Endothelial cell of umbilical vein (primary cell): ENCODE data around the gene TIAM1. TPM values are rescaled to one million over a fixed set of nuclear protein-coding genes. Genes with fewer than 3 reads are reported as not detected.

Experiments used
- BruUV-seq: library from RNA; stranded (reverse); fragments of 400-500 nt; replicated peaks from 2 replicates; lab custom pipeline; 2021; lab: Mats Ljungman, UMichigan
- CTCF ChIA-PET: fragments of 300-600, 350-600 bp; sonication (Branson Sonifier 250); formaldehyde crosslinking; loops from one replicate; lab custom pipeline; 2021; ENCODE audit warnings: antibody characterized with exemption, inconsistent platforms; lab: Charles Lee
- POLR2A ChIA-PET: fragments of 300-600, 350-600 bp; sonication (Branson Sonifier 250); formaldehyde crosslinking; loops from one replicate; lab custom pipeline; 2021; ENCODE audit warnings: antibody characterized with exemption, inconsistent platforms; lab: Charles Lee
- DNase-seq: peaks from one replicate; pipeline ENCODE4 v3.0.0-alpha.2; 2011; ENCODE audit warnings: low read depth, low spot score
- FAIRE-seq: peaks from 2 replicates; lab custom pipeline; 2011; peaks lifted over from hg19 to GRCh38; lab: Jason Lieb, UNC
- H2AFZ ChIP-seq: 2 replicates; pipeline ENCODE4 v1.6.0; 2012; ENCODE audit warnings: low read depth, low read length, control low read depth, inconsistent platforms
- H3K27ac ChIP-seq: 2 replicates; pipeline ENCODE4 v1.5.1; 2011; ENCODE audit warnings: low read depth, mild to moderate bottlenecking, control low read depth, low read length, moderate library complexity; ENCODE audit not compliant: insufficient read depth
- H3K27me3 ChIP-seq, 2 experiments: 2 replicates each; pipeline versions ENCODE4 v1.6.0 to v1.6.1; 2011; ENCODE audit warnings: low read length in 2 of 2, mixed read lengths in 1 of 2; ENCODE audit not compliant: control insufficient read depth in 2 of 2, insufficient read depth in 2 of 2
- H3K36me3 ChIP-seq, 2 experiments: 2 replicates in 1 of 2; 3 replicates in 1 of 2; pipeline ENCODE4 v1.5.1; 2011; ENCODE audit warnings: low read length in 2 of 2, mild to moderate bottlenecking in 1 of 2, moderate library complexity in 1 of 2; ENCODE audit not compliant: control insufficient read depth in 2 of 2, insufficient read depth in 2 of 2; ENCODE audit errors: extremely low read depth in 1 of 2
- H3K4me1 ChIP-seq: 3 replicates; pipeline ENCODE4 v1.5.1; 2011; ENCODE audit warnings: mild to moderate bottlenecking, low read length; ENCODE audit not compliant: control insufficient read depth, insufficient read depth; ENCODE audit errors: extremely low read depth
- H3K4me2 ChIP-seq: 2 replicates; pipeline ENCODE4 v1.6.1; 2011; ENCODE audit warnings: low read length, control low read depth, mixed read lengths; ENCODE audit not compliant: insufficient read depth
- H3K4me3 ChIP-seq, 3 experiments: fragments of 200-600 bp in 1 of 3; sonication (generic), shearing (Covaris generic) in 1 of 3; replicated peaks in 1 of 3; 2 replicates each; pipeline ENCODE4 v1.5.1; 2011 to 2016; ENCODE audit warnings: control low read depth in 3 of 3, low read length in 3 of 3, mild to moderate bottlenecking in 2 of 3, inconsistent platforms in 1 of 3, low read depth in 1 of 3, moderate library complexity in 1 of 3; ENCODE audit not compliant: insufficient read depth in 1 of 3
- H3K79me2 ChIP-seq: 2 replicates; pipeline ENCODE4 v1.6.0; 2012; ENCODE audit warnings: low read length, inconsistent platforms; ENCODE audit not compliant: control insufficient read depth, insufficient read depth
- H3K9ac ChIP-seq: replicated peaks from 2 replicates; pipeline ENCODE3; 2011; ENCODE audit warnings: low read length, control low read depth; ENCODE audit not compliant: insufficient read depth; ENCODE audit errors: extremely low read depth
- H3K9me1 ChIP-seq: replicated peaks from 3 replicates; pipeline ENCODE4 v1.6.0; 2011; ENCODE audit warnings: mild to moderate bottlenecking, low read length; ENCODE audit not compliant: control insufficient read depth, insufficient read depth; ENCODE audit errors: extremely low read depth
- H3K9me3 ChIP-seq: replicated peaks from 2 replicates; pipeline ENCODE4 v1.5.1; 2012; ENCODE audit warnings: low read length, inconsistent platforms; ENCODE audit not compliant: control insufficient read depth, insufficient read depth
- H4K20me1 ChIP-seq: replicated peaks from 2 replicates; pipeline ENCODE3; 2011; ENCODE audit warnings: mild to moderate bottlenecking, low read length; ENCODE audit not compliant: control insufficient read depth, insufficient read depth; ENCODE audit errors: extremely low read depth
- EZH2 ChIP-seq: IDR thresholded peaks from 2 replicates; pipeline ENCODE4 v1.6.1; 2012; ENCODE audit warnings: borderline replicate concordance, low read depth, mild to moderate bottlenecking, moderate library complexity, low read length, inconsistent platforms; ENCODE audit not compliant: severe bottlenecking
- FOS ChIP-seq: IDR thresholded peaks from 2 replicates; pipeline ENCODE4 v1.6.1; 2011; ENCODE audit warnings: mild to moderate bottlenecking, low read length, moderate library complexity, borderline replicate concordance; ENCODE audit not compliant: insufficient read depth
- GATA2 ChIP-seq: IDR thresholded peaks from 2 replicates; pipeline ENCODE4 v1.7.0; 2011; ENCODE audit warnings: low read depth, mild to moderate bottlenecking, moderate library complexity, mixed read lengths, low read length; ENCODE audit not compliant: insufficient read length, insufficient read depth
- JUN ChIP-seq: IDR thresholded peaks from 2 replicates; pipeline ENCODE4 v1.6.1; 2011; ENCODE audit warnings: borderline replicate concordance, low read depth; ENCODE audit not compliant: insufficient read length, insufficient read depth
- MYC ChIP-seq: IDR thresholded peaks from one replicate; pipeline ENCODE4 v1.6.1; 2011; ENCODE audit warnings: mild to moderate bottlenecking, low read depth, low read length
- POLR2A ChIP-seq: IDR thresholded peaks from 2 replicates; pipeline ENCODE4 v1.6.1; 2012; ENCODE audit warnings: low read depth, mild to moderate bottlenecking, control low read depth, low read length
- POLR2AphosphoS5 ChIP-seq: IDR thresholded peaks from 2 replicates; pipeline ENCODE4 v1.6.1; 2012; ENCODE audit warnings: low read depth, mild to moderate bottlenecking, control low read depth, low read length, moderate library complexity; ENCODE audit not compliant: insufficient read depth
- dilution Hi-C: fragments of 300-500 bp; cut with MboI; formaldehyde crosslinking; loops from one replicate; pipeline ENCODE4 v1.15.0; 2019; ENCODE audit warnings: low sequenced_read_pairs; ENCODE audit not compliant: extremely low pct_ligation_motif_present
- intact Hi-C: fragments of 100-400 bp; cut with micrococcal nuclease; formaldehyde crosslinking; loops from one replicate; pipeline ENCODE4 v1.10.0; 2022
- polyA plus RNA-seq, 4 experiments: library from polyadenylated mRNA; depleted of rRNA in 3 of 4; stranded (reverse) in 3 of 4; unstranded in 1 of 4; fragments of >200 nt; gene quantifications; 2 replicates each; pipeline versions ENCODE4 v1.2.1 to v1.2.3, GENCODE V29; 2011 to 2012; ENCODE audit warnings: missing spikeins in 1 of 4
- total RNA-seq: library from RNA; stranded (reverse); gene quantifications from 2 replicates; pipeline ENCODE4 v1.2.3, GENCODE V29; 2021
- TF ChIP-seq, protein P1 (sequence below), 2 donors: IDR thresholded peaks; 1 replicate in 1 of 2; 2 replicates in 1 of 2; pipeline ENCODE4 v1.5.1; 2011; ENCODE audit warnings: low read length in 2 of 2, mild to moderate bottlenecking in 2 of 2, moderate library complexity in 2 of 2, control low read depth in 1 of 2, inconsistent platforms in 1 of 2, low read depth in 1 of 2; ENCODE audit not compliant: insufficient read depth in 1 of 2; ENCODE audit errors: extremely low read depth in 1 of 2
- TF ChIP-seq, protein P2 (sequence below): IDR thresholded peaks from 2 replicates; pipeline ENCODE4 v1.6.1; 2011; ENCODE audit not compliant: insufficient read depth, insufficient read length

TIAM1 gene
- total and polyA plus RNA-seq, 2 donors (not counting 3 experiments of a cell fraction or from before 2014, with no cell fraction given) = 0.21 to 0.86 TPM

DNA sequence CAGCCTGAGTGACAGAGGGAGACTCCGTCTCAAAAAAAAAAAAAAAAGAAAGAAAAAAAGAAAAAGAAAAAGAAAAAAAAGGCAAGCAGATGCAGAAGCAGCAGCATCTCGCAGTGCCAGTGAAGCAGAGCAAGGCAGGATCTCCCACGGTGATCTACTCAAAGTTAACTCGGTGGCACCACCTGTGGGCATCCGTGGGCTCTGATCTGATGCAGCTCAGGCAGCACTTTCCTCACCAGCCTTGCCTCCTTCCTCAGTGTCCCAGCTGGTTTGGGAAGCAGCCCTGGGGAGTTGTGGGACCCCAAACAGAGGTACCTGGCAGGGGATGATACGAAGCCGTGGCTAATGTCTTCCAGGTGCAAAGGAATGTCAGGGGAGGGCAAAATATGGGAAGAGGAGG is 201.5 kb downstream of the TIAM1 start:
- Histone ChIP-seq H3K9ac (no peak overlapping the region), H3K4me2 (no peak overlapping the region), H3K9me3 (no peaks in the 10 kb centered on the region), H3K9me1 (no peaks in the 10 kb centered on the region), H3K36me3 (no peaks in the 10 kb centered on the region), H2AFZ (no peak overlapping the region), H3K27me3 (no peaks in the 10 kb centered on the region), H3K4me1 (no peaks in the 10 kb centered on the region), H4K20me1 (no peaks in the 10 kb centered on the region), H3K79me2 (no peaks in the 10 kb centered on the region), H3K27ac (no peak overlapping the region), H3K4me3 (no peak overlapping the region)
- ChIA-PET POLR2A (no interaction called here), CTCF (no interaction called here)
- no peak for FAIRE-seq
- intact Hi-C loops (no loop called here), dilution Hi-C loops (no loop called here)
- no peak for DNase-seq
- TF ChIP-seq GATA2 (no peak), EZH2 (no peak), JUN (no peak), POLR2A (no peak), MYC (no peak), FOS (no peak), POLR2AphosphoS5 (no peak)
- TF ChIP-seq, protein P1, sequence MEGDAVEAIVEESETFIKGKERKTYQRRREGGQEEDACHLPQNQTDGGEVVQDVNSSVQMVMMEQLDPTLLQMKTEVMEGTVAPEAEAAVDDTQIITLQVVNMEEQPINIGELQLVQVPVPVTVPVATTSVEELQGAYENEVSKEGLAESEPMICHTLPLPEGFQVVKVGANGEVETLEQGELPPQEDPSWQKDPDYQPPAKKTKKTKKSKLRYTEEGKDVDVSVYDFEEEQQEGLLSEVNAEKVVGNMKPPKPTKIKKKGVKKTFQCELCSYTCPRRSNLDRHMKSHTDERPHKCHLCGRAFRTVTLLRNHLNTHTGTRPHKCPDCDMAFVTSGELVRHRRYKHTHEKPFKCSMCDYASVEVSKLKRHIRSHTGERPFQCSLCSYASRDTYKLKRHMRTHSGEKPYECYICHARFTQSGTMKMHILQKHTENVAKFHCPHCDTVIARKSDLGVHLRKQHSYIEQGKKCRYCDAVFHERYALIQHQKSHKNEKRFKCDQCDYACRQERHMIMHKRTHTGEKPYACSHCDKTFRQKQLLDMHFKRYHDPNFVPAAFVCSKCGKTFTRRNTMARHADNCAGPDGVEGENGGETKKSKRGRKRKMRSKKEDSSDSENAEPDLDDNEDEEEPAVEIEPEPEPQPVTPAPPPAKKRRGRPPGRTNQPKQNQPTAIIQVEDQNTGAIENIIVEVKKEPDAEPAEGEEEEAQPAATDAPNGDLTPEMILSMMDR (IDR thresholded peaks at IDR 0.05; ENCODE audit: extremely low read depth in 1 of 2, insufficient read depth in 1 of 2, low read depth in 1 of 2, low read length in 2 of 2) = no peak
- TF ChIP-seq, protein P2, sequence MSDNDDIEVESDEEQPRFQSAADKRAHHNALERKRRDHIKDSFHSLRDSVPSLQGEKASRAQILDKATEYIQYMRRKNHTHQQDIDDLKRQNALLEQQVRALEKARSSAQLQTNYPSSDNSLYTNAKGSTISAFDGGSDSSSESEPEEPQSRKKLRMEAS = no peak
- no TSS peak for BruUV-seq
